ACC112 (cell line): Measurements from ENCODE around the gene DPRX.
"Not testable (repeated sequence)": the region's sequence is repeated elsewhere in the genome, so short reads cannot be mapped to it uniquely, and the experiment has no call there.

Source experiments
- H2AFZ ChIP-seq: fragments of 200-600 bp; sonication (generic); one replicate; pipeline ENCODE4 v1.6.0; 2017; ENCODE audit warnings: antibody characterized with exemption, low read length; ENCODE audit not compliant: unreplicated experiment
- H3K27ac ChIP-seq: fragments of 200-600 bp; sonication (generic); 2 replicates; pipeline ENCODE4 v1.5.1; 2014; ENCODE audit warnings: low read depth, mild to moderate bottlenecking, antibody characterized with exemption, low read length, moderate library complexity
- H3K27me3 ChIP-seq: fragments of 200-600 bp; sonication (generic); 2 replicates; pipeline ENCODE4 v1.6.1; 2014; ENCODE audit warnings: mild to moderate bottlenecking, antibody characterized with exemption, low read length, moderate library complexity, mixed read lengths; ENCODE audit not compliant: insufficient read depth
- H3K36me3 ChIP-seq: fragments of 200-600 bp; sonication (generic); 2 replicates; pipeline ENCODE4 v1.6.1; 2016; ENCODE audit warnings: mild to moderate bottlenecking, antibody characterized with exemption, low read length, moderate library complexity, mixed read lengths; ENCODE audit not compliant: insufficient read depth
- H3K4me1 ChIP-seq: fragments of 200-600 bp; sonication (generic); one replicate; pipeline ENCODE4 v1.6.1; 2016; ENCODE audit warnings: low read length, mixed read lengths; ENCODE audit not compliant: insufficient read depth, unreplicated experiment, control insufficient read depth
- H3K4me3 ChIP-seq: fragments of 200-600 bp; sonication (generic); 2 replicates; pipeline ENCODE4 v1.5.1; 2014; ENCODE audit warnings: mild to moderate bottlenecking, low read depth, low read length
- H3K79me2 ChIP-seq: fragments of 200-600 bp; sonication (generic); one replicate; pipeline ENCODE4 v1.6.0; 2016; ENCODE audit warnings: low read length; ENCODE audit not compliant: control insufficient read depth, unreplicated experiment, insufficient read depth

DPRX gene

GRCh38 chr19:53664152-53664551, 32.4 kb downstream of the DPRX start:
- Histone ChIP-seq H3K36me3 (no peaks in the 10 kb centered on the region), H3K27ac (no peak overlapping the region), H3K79me2 (no peaks in the 10 kb centered on the region), H3K27me3 (no peaks in the 10 kb centered on the region), H3K4me3 (no peak overlapping the region), H2AFZ (no peak overlapping the region), H3K4me1 (no peaks in the 10 kb centered on the region)

GRCh38 chr19:53664760-53665159, 33.0 kb downstream of the DPRX start:
- H3K4me3 ChIP-seq: no peak overlapping the region

DNA sequence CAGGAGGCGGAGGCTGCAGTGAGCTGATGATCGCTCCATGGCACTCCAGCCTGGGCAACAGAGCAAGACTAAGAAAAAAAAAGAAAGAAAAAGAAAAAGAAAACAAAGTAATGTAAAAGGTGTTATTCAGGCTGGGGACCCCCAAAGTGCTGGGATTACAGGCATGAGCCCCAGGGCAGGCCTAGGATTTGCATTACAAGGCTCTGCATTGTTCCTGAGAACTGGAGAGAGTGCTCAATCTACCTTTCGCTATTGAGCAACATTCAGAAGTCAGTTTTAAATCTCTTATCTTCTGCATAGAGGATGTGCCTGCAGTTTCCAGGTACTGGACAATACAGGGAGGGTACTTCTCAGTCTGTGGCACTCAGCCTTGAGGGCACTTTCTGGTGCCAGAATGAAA, 34.5 kb downstream of the DPRX start:
- H3K4me1 ChIP-seq, H3K27me3 ChIP-seq, H2AFZ ChIP-seq, H3K4me3 ChIP-seq, H3K27ac ChIP-seq, H3K79me2 ChIP-seq, H3K36me3 ChIP-seq: not testable (repeated sequence)

More at GRCh38 chr19:53664760-53665159, 33.0 kb downstream of the DPRX start:
- Histone ChIP-seq H3K27ac (no peak overlapping the region), H3K4me1 (no peaks in the 10 kb centered on the region), H3K36me3 (no peaks in the 10 kb centered on the region), H2AFZ (no peak overlapping the region), H3K79me2 (no peaks in the 10 kb centered on the region), H3K27me3 (no peaks in the 10 kb centered on the region)

DNA sequence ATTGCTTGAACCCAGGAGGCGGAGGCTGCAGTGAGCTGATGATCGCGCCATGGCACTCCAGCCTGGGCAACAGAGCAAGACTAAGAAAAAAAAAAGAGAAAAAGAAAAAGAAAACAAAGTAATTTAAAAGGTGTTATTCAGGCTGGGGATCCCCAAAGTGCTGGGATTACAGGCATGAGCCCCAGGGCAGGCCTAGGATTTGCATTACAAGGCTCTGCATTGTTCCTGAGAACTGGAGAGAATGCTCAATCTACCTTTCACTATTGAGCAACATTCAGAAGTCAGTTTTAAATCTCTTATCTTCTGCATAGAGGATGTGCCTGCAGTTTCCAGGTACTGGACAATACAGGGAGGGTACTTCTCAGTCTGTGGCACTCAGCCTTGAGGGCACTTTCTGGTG, 37.0 kb downstream of the DPRX start:
- not testable (repeated sequence) for H3K27me3 ChIP-seq, H2AFZ ChIP-seq, H3K4me1 ChIP-seq, H3K27ac ChIP-seq, H3K36me3 ChIP-seq, H3K79me2 ChIP-seq, H3K4me3 ChIP-seq

DNA sequence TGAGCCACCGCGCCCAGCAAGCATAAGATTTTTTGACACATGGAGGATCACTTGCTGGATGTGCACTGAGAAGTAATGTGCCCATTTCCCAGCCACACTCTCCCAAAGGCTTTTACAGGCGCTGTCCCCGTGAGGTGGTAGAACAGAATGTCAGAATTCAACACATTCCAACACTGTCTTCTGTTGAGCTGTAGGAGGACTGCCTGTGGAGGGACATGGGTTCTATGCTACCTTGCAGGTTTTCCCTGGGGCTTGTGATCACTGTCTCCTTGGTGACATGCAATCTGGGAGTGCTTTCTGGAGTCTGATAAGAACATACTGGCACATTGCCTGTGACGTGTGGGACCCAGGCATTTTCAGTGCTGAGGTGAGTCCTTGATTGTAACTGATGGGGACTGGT, 38.5 kb downstream of the DPRX start:
- Histone ChIP-seq H3K4me1 (no peaks in the 10 kb centered on the region), H3K27me3 (no peaks in the 10 kb centered on the region), H3K79me2 (no peaks in the 10 kb centered on the region), H3K27ac (no peak overlapping the region), H3K36me3 (no peaks in the 10 kb centered on the region), H2AFZ (no peak overlapping the region), H3K4me3 (no peak overlapping the region)

DNA sequence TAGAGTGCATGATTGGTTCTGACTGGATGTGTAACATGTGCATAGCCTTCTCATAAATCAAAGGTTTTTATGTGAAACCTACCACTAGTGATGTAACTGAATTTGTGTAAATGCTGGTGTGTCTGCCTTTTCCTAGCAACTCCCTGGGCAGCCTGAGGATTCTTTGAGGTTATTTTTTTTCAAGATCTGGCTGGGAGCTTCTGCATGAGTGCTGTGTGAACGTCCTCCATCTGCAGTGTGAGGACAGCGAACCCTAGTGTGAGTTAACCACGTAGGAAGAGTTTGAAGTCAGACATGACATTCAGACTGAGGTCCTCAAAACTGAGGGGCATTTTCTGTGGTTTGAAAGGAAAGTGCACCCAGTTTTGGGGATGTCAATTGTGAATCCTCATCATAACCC, 39.9 kb downstream of the DPRX start:
- Histone ChIP-seq H3K27ac (no peak overlapping the region), H3K27me3 (0 out of 2 replicates have a peak, but pooled peaks cover 4% of the 10 kb centered on the region), H3K4me3 (no peak overlapping the region), H3K4me1 (no peaks in the 10 kb centered on the region), H2AFZ (no peak overlapping the region), H3K79me2 (no peaks in the 10 kb centered on the region), H3K36me3 (no peaks in the 10 kb centered on the region)
